DND-41 (cell line): ENCODE data around the gene PXK.

Experiments
- ATAC-seq: fragments of 200-7000 bp; cut with Tn5 transposase; 3 replicates; pipeline ENCODE4 v1.9.1; 2021; ENCODE audit warnings: low read depth; ENCODE audit not compliant: insufficient read depth
- DNase-seq: peaks from one replicate; pipeline ENCODE4 v3.0.0-alpha.2; 2020
- H2AFZ ChIP-seq: 2 replicates; pipeline ENCODE4 v1.6.0; 2012; ENCODE audit warnings: low read depth, low read length
- H3K27ac ChIP-seq: 2 replicates; pipeline ENCODE4 v1.5.1; 2012; ENCODE audit warnings: low read length, inconsistent platforms
- H3K27me3 ChIP-seq: fragments of 200-600 bp; sonication (generic); 2 replicates; pipeline ENCODE4 v1.6.0; 2012; ENCODE audit warnings: low read length, mild to moderate bottlenecking, inconsistent platforms; ENCODE audit not compliant: insufficient read depth, poor library complexity
- H3K36me3 ChIP-seq: 2 replicates; pipeline ENCODE4 v1.5.1; 2012; ENCODE audit warnings: low read length, inconsistent platforms; ENCODE audit not compliant: insufficient read depth
- H3K4me1 ChIP-seq: 2 replicates; pipeline ENCODE4 v1.5.1; 2012; ENCODE audit warnings: mild to moderate bottlenecking, low read length; ENCODE audit not compliant: insufficient read depth
- H3K4me2 ChIP-seq: 2 replicates; pipeline ENCODE4 v1.6.0; 2012; ENCODE audit warnings: mild to moderate bottlenecking, moderate library complexity, low read length, inconsistent platforms; ENCODE audit not compliant: insufficient read depth
- H3K4me3 ChIP-seq, 2 experiments: fragments of 200-600 bp in 1 of 2; shearing (Covaris generic) in 1 of 2; 2 replicates each; pipeline ENCODE4 v1.5.1; 2012 to 2016; ENCODE audit warnings: inconsistent platforms in 2 of 2, low read length in 2 of 2, mild to moderate bottlenecking in 2 of 2, low read depth in 1 of 2, moderate library complexity in 1 of 2
- H3K79me2 ChIP-seq: 2 replicates; pipeline ENCODE4 v1.6.0; 2012; ENCODE audit warnings: low read length, inconsistent platforms; ENCODE audit not compliant: insufficient read depth
- H3K9ac ChIP-seq: 2 replicates; pipeline ENCODE4 v1.6.0; 2012; ENCODE audit warnings: low read depth, mild to moderate bottlenecking, inconsistent platforms, low read length, moderate library complexity
- H3K9me3 ChIP-seq: 2 replicates; pipeline ENCODE4 v1.5.1; 2012; ENCODE audit warnings: low read length, moderate library complexity, mild to moderate bottlenecking, inconsistent platforms; ENCODE audit not compliant: insufficient read depth, severe bottlenecking
- H4K20me1 ChIP-seq: 2 replicates; pipeline ENCODE4 v1.6.0; 2012; ENCODE audit warnings: low read length; ENCODE audit not compliant: insufficient read depth
- CTCF ChIP-seq: IDR thresholded peaks from 2 replicates; pipeline ENCODE4 v1.5.1; 2012; ENCODE audit warnings: borderline replicate concordance, low read length, moderate library complexity, mild to moderate bottlenecking; ENCODE audit not compliant: poor library complexity, severe bottlenecking; ENCODE audit errors: extremely low read depth
- EZH2 ChIP-seq: IDR thresholded peaks from 3 replicates; pipeline ENCODE4 v1.6.1; 2012; ENCODE audit warnings: borderline replicate concordance, low read depth, mild to moderate bottlenecking, moderate library complexity, low read length, inconsistent platforms; ENCODE audit not compliant: severe bottlenecking

The PXK gene

GRCh38 chr3:58421004-58421403, 88.3 kb downstream of the PXK start:
- TF ChIP-seq CTCF (no peak), EZH2 (no peak)
- no peak overlapping the region for H2AFZ ChIP-seq
- H3K9ac ChIP-seq: no peak overlapping the region
- ATAC-seq: no peak
- 0 out of 2 replicates have a peak, but pooled peaks cover 3% of the 10 kb centered on the region for H4K20me1 ChIP-seq
- no peak overlapping the region for H3K27ac ChIP-seq
- H3K36me3 ChIP-seq: peaks cover 89% of the 10 kb centered on the region
- no peak for DNase-seq
- no peak overlapping the region for H3K4me2 ChIP-seq
- no peaks in the 10 kb centered on the region for H3K4me1 ChIP-seq
- H3K79me2 ChIP-seq: no peaks in the 10 kb centered on the region
- no peaks in the 10 kb centered on the region for H3K27me3 ChIP-seq
- no peaks in the 10 kb centered on the region for H3K9me3 ChIP-seq
- H3K4me3 ChIP-seq: no peak overlapping the region

- DNase-seq: no peak
- Histone ChIP-seq H4K20me1 (0 out of 2 replicates have a peak, but pooled peaks cover 3% of the 10 kb centered on the region), H2AFZ (no peak overlapping the region), H3K4me3 (no peak overlapping the region), H3K9me3 (no peaks in the 10 kb centered on the region), H3K9ac (no peak overlapping the region), H3K27me3 (no peaks in the 10 kb centered on the region), H3K79me2 (no peaks in the 10 kb centered on the region), H3K4me1 (no peaks in the 10 kb centered on the region), H3K27ac (no peak overlapping the region), H3K4me2 (no peak overlapping the region), H3K36me3 (peaks cover 95% of the 10 kb centered on the region)
- ATAC-seq: peak; percentile 29; the same call in 1 of the 3 replicates
- TF ChIP-seq CTCF (peak; percentile 14), EZH2 (no peak)
Observed at GRCh38 chr3:58422756-58423325, 90.1 kb downstream of the PXK start.

DNA sequence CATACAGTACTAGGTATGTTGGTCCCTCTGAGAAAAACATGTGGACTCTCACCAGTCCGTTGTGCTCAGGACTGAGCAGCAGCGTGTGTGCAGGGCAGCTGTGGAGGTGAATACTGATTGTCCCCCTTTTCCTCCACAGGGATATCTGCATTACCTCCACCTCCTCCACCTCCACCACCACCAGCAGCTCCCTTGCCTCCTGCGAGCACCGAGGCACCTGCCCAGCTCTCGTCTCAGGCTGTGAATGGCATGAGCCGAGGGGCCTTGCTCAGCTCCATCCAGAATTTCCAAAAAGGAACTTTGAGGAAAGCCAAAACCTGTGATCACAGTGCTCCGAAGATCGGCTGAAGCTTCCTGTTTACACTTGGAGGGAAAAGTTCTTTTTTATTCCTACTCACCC, 91.9 kb downstream of the PXK start:
- Histone ChIP-seq H3K9me3 (no peaks in the 10 kb centered on the region), H3K27ac (no peak overlapping the region), H3K4me1 (no peaks in the 10 kb centered on the region; the same call in 1 of the 2 replicates), H3K4me3 (no peak overlapping the region), H3K27me3 (no peaks in the 10 kb centered on the region), H2AFZ (no peak overlapping the region), H3K36me3 (peaks cover 99% of the 10 kb centered on the region), H4K20me1 (peaks cover 3% of the 10 kb centered on the region; the same call in 1 of the 2 replicates), H3K9ac (no peak overlapping the region), H3K79me2 (no peaks in the 10 kb centered on the region), H3K4me2 (no peak overlapping the region)
- ATAC-seq: no peak
- TF ChIP-seq CTCF (no peak), EZH2 (no peak)
- DNase-seq: no peak
